GM23248 (cell line): ENCODE results near the gene GRN.
"Not testable (repeated sequence)": the region's sequence is repeated elsewhere in the genome, so short reads cannot be mapped to it uniquely, and the experiment has no call there.

Experiments
- EZH2 ChIP-seq: fragments of 200-600 bp; sonication (generic); IDR thresholded peaks from 2 replicates; pipeline ENCODE4 v1.6.1; 2018; ENCODE audit warnings: antibody characterized with exemption, mild to moderate bottlenecking; ENCODE audit not compliant: insufficient read depth, poor library complexity, severe bottlenecking
- EZH2phosphoT487 ChIP-seq: fragments of 200-600 bp; sonication (generic); IDR thresholded peaks from 2 replicates; pipeline ENCODE4 v1.6.1; 2018; ENCODE audit warnings: antibody characterized with exemption, moderate library complexity, mild to moderate bottlenecking, low read depth; ENCODE audit not compliant: insufficient read depth

DNA sequence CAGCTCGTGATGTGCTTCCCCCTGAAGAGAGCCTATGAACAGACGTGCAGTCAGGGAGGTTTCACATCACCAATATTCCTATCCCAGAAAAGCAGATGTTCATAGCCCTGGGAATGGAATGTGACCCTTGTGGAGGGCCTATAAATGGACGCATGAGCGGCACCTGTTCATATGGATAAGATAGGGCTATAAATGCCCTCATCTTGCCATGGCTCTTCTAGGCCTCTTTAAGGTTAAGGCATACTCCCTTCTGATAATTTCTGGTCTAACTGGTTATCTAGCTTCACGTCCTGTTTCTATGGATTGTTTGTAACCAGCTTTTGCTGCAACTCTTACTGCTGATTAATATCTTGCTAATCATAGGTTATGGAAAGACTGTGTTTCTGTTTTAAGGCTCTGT lies 4.5 kb upstream of the GRN start:
- not testable (repeated sequence) for TF ChIP-seq EZH2, EZH2phosphoT487
